A549 (cell line): ENCODE results near the gene DGLUCY.
"Not testable (repeated sequence)": the region's sequence is repeated elsewhere in the genome, so short reads cannot be mapped to it uniquely, and the experiment has no call there.

Experiments
- BHLHE40 ChIP-seq: IDR thresholded peaks from 2 replicates; pipeline ENCODE4 v1.6.1; 2012; ENCODE audit warnings: low read depth, low read length, inconsistent platforms
- TF ChIP-seq, protein P1 (sequence below): fragments of >200 bp; sonication (Bioruptor Twin); formaldehyde crosslinking; IDR thresholded peaks from 3 replicates; pipeline ENCODE4 v1.5.1; 2016

DNA sequence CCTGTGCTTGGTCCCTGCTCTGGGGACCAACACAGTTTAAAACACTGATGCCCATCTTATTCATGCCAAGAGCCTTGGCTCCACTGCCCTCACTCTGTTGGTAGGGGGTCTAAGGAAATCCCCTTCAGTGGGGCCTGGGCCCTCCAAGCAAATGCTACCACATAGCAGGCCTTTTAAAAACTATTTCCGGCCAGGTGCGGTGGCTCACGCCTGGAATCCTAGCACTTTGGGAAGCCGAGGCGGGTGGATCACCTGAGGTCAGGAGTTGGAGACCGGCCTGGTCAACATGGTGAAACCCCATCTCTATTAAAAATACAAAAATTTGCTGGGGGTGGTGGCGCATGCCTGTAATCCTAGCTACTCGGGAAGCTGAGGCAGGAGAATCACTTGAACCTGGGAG, 131.7 kb downstream of the DGLUCY start:
- TF ChIP-seq BHLHE40 = not testable (repeated sequence)
- TF ChIP-seq, protein P1, sequence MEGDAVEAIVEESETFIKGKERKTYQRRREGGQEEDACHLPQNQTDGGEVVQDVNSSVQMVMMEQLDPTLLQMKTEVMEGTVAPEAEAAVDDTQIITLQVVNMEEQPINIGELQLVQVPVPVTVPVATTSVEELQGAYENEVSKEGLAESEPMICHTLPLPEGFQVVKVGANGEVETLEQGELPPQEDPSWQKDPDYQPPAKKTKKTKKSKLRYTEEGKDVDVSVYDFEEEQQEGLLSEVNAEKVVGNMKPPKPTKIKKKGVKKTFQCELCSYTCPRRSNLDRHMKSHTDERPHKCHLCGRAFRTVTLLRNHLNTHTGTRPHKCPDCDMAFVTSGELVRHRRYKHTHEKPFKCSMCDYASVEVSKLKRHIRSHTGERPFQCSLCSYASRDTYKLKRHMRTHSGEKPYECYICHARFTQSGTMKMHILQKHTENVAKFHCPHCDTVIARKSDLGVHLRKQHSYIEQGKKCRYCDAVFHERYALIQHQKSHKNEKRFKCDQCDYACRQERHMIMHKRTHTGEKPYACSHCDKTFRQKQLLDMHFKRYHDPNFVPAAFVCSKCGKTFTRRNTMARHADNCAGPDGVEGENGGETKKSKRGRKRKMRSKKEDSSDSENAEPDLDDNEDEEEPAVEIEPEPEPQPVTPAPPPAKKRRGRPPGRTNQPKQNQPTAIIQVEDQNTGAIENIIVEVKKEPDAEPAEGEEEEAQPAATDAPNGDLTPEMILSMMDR = not testable (repeated sequence)
